ENCODE results near the gene ATF5. TPM values are rescaled to one million over a fixed set of nuclear protein-coding genes. Genes with fewer than 3 reads are reported as not detected.

Gene ATF5
- total and polyA plus RNA-seq, 2 donors from 2014 or later = 22.7 to 36.4 TPM

GRCh38 chr19:49887037-49887664, 41.9 kb upstream of the ATF5 start:
- no peaks in the 10 kb centered on the region for H3K27me3 ChIP-seq (ENCODE audit: control insufficient read depth, insufficient read depth, low read length)
- DNase-seq = peak in 3 of 5 donors; percentile 52 to 66 (median 53)
- H3K27ac ChIP-seq (ENCODE audit: low read depth in 2 of 2, low read length in 2 of 2) = peak overlapping the region in 1 of 2 donors; percentile 28
- no peak for TF ChIP-seq CTCF (IDR thresholded peaks at IDR 0.05; ENCODE audit: borderline replicate concordance, extremely low read depth, insufficient read depth)
- peaks cover 5 to 29% (median 16%) of the 10 kb centered on the region in 3 donors for H3K36me3 ChIP-seq (ENCODE audit: control insufficient read depth in 2 of 3, insufficient read depth in 3 of 3, low read length in 3 of 3)
- H3K4me3 ChIP-seq (ENCODE audit: low read length in 3 of 3) = no peak overlapping the region
- H3K9me3 ChIP-seq (ENCODE audit: control insufficient read depth in 2 of 3, insufficient read depth in 1 of 3, low read length in 3 of 3) = peaks cover 0 to 5% (median 0%) of the 10 kb centered on the region in 3 donors
- intact Hi-C loops (cut with DNase I) = no loop called here
- no peak overlapping the region for H3K9ac ChIP-seq (ENCODE audit: low read length in 3 of 3)
- no peak for FAIRE-seq
- peaks cover 0 to 5% (median 0%) of the 10 kb centered on the region in 3 donors for H3K4me1 ChIP-seq (ENCODE audit: control insufficient read depth in 2 of 3, insufficient read depth in 2 of 3, low read depth in 1 of 3, low read length in 3 of 3)

GRCh38 chr19:49887665-49888509, 41.1 kb upstream of the ATF5 start:
- peak in 2 of 5 donors; percentile 32 to 61 for DNase-seq
- Histone ChIP-seq H3K27me3 (ENCODE audit: control insufficient read depth, insufficient read depth, low read length) (no peaks in the 10 kb centered on the region), H3K4me1 (ENCODE audit: control insufficient read depth in 2 of 3, insufficient read depth in 2 of 3, low read depth in 1 of 3, low read length in 3 of 3) (peaks cover 0 to 5% (median 0%) of the 10 kb centered on the region in 3 donors), H3K9ac (ENCODE audit: low read length in 3 of 3) (no peak overlapping the region), H3K4me3 (ENCODE audit: low read length in 3 of 3) (no peak overlapping the region), H3K9me3 (ENCODE audit: control insufficient read depth in 2 of 3, insufficient read depth in 1 of 3, low read length in 3 of 3) (peaks cover 0 to 4% (median 0%) of the 10 kb centered on the region in 3 donors), H3K36me3 (ENCODE audit: control insufficient read depth in 2 of 3, insufficient read depth in 3 of 3, low read length in 3 of 3) (peaks cover 4 to 22% (median 14%) of the 10 kb centered on the region in 3 donors), H3K27ac (ENCODE audit: low read depth in 2 of 2, low read length in 2 of 2) (no peak overlapping the region)
- no peak for FAIRE-seq
- no peak for TF ChIP-seq CTCF (IDR thresholded peaks at IDR 0.05; ENCODE audit: borderline replicate concordance, extremely low read depth, insufficient read depth)
- intact Hi-C loops (cut with DNase I) = no loop called here

- H3K4me3 ChIP-seq (ENCODE audit: low read length in 3 of 3) = no peak overlapping the region
- peaks cover 0 to 16% (median 8%) of the 10 kb centered on the region in 3 donors for H3K36me3 ChIP-seq (ENCODE audit: control insufficient read depth in 2 of 3, insufficient read depth in 3 of 3, low read length in 3 of 3)
- no peak overlapping the region for H3K27ac ChIP-seq (ENCODE audit: low read depth in 2 of 2, low read length in 2 of 2)
- no peak overlapping the region for H3K9ac ChIP-seq (ENCODE audit: low read length in 3 of 3)
- FAIRE-seq (no peak), DNase-seq (no peak)
- peaks cover 0 to 5% (median 0%) of the 10 kb centered on the region in 3 donors for H3K4me1 ChIP-seq (ENCODE audit: control insufficient read depth in 2 of 3, insufficient read depth in 2 of 3, low read depth in 1 of 3, low read length in 3 of 3)
- intact Hi-C loops (cut with DNase I) = no loop called here
- H3K27me3 ChIP-seq (ENCODE audit: control insufficient read depth, insufficient read depth, low read length) = no peaks in the 10 kb centered on the region
- no peaks in the 10 kb centered on the region for H3K9me3 ChIP-seq (ENCODE audit: control insufficient read depth in 2 of 3, insufficient read depth in 1 of 3, low read length in 3 of 3)
- TF ChIP-seq CTCF (IDR thresholded peaks at IDR 0.05; ENCODE audit: borderline replicate concordance, extremely low read depth, insufficient read depth) = no peak
These were observed 40.5 kb upstream of the ATF5 start for GRCh38 chr19:49888510-49888824.
